COLO668 (cell line): ENCODE data around the gene NFE2L3.
"Not testable (repeated sequence)": the region's sequence is repeated elsewhere in the genome, so short reads cannot be mapped to it uniquely, and the experiment has no call there.

Source experiments
- DNase-seq: peaks from one replicate; lab custom pipeline; 2025; ENCODE audit not compliant: unreplicated experiment; lab: John Stamatoyannopoulos, UW

The NFE2L3 gene

DNA sequence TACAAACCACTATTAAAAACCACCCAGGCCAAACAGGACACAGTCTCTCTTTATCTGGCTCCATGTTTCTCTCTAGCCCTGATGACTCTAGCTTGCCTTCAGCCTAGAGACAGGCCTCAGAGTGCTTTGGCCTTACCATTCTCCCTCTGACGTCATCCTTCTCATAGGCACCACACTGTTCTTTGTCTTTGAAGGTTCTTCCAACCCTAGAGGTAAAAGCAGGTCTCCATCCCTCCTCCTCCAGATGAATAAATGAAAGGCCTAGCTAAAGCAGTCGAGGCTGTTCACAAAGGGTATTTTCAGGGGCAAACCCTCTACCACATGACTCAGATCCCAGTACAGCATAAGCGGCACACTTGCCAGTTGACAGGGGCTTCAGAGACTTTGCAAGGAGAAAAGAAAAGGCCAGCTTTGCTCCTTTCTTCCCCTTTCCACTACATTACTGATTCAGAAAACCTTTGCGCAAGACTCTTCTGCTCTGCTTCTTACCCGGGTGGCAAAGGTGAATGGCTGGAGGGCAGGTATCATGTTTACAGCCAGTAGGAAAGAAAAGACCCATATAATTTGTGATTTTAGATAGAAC, 14.8 kb downstream of the NFE2L3 start:
- DNase-seq: no peak

DNA sequence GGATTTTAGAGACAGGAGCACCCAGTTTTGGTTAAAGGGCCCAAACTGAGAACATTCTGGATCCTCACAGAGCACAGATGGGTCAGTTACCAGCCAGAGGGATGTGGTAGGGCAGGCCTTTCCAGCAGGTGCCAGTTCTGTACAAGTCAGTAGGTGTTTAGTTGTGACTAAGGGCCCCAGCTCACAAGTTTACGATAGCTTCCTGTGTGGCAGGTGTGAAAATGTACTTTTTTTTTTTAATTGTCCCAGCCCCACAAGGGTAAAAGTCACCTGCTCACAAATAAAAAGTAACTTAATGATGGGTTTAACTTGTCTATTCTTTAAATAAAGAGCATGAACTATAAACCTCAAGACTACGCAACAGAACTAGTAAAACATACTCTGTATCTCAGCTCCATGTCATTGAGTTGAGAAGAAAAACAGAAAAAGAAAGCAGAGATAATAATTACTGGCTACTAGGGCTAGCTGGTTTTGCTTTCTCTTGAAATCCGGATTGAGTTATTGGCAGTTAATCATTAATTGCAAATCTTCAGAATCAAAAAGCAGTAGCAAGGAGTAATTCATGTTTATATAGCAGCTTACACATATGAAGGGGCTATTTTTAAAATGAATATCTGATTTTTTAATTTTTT, 15.4 kb downstream of the NFE2L3 start:
- no peak for DNase-seq

GRCh38 chr7:26168458-26169023, 16.5 kb downstream of the NFE2L3 start:
- DNase-seq: no peak

GRCh38 chr7:26169271-26169670, 17.3 kb downstream of the NFE2L3 start:
- no peak for DNase-seq

DNA sequence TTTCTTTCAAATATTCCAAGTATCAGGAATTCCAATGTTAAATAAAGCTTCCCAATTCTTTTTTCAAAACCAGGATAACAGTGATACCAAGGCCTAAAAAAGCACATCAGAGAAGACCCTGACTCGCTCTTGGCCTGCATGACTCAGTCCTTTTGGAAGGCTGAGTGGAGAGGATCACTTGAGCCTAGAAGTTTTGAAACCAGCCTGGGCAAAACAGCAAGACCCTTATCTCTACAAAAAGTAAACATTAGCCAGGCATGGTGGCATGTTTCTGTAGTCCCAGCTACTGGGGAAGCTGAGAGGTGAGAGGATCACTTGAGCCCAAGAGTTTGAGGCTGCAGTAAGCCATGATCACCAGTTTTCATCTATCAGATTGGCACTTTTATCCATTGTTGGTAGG, 18.7 kb downstream of the NFE2L3 start:
- no peak for DNase-seq

DNA sequence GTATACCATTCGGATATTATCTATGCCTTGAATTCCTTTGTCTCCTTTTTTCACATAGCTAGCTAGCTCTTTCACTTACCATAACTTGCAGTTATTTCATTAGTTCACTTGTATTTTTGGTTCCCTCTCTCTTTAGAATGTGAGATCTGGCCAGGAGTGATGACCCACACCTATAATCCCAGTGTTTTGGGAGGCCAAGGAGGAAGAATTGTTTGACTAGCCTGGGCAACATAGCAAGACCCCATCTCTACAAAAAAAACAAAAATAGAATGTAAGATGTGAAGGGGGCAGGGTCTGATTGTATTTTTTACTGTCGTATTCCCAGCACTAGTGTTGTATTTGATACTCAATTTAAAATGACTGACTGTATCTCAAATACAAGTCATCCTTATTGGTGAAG, 19.6 kb downstream of the NFE2L3 start:
- DNase-seq: no peak

GRCh38 chr7:26172048-26172447, 20.1 kb downstream of the NFE2L3 start:
- DNase-seq: no peak

GRCh38 chr7:26175903-26176302, 23.9 kb downstream of the NFE2L3 start:
- DNase-seq: not testable (repeated sequence)

DNA sequence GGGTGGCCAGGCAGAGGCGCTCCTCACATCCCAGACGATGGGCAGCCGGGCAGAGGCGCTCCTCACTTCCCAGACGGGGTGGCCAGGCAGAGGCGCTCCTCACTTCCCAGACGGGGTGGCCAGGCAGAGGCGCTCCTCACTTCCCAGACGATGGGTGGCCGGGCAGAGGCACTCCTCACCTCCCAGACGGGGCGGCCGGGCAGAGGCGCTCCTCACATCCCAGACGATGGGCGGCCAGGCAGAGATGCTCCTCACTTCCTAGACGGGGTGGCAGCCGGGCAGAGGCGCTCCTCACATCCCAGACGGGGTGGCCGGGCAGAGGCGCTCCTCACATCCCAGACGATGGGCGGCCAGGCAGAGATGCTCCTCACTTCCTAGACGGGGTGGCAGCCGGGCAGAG, 24.7 kb downstream of the NFE2L3 start:
- DNase-seq: not testable (repeated sequence)

DNA sequence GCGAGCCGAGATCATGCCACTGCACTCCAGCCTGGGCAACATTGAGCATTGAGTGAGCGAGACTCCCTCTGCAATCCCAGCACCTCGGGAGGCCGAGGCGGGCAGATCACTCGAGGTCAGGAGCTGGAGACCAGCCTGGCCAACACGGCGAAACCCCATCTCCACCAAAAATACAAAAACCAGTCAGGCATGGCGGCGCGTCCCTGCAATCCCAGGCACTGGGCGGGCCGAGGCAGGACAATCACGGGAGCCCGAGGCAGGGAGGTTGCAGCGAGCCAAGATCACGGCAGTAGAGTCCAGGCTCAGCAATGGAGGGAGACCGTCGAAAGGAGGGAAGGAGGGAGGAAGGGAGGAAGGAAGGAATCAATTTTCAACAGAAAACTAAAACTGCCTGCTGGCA, 25.3 kb downstream of the NFE2L3 start:
- DNase-seq: not testable (repeated sequence)

DNA sequence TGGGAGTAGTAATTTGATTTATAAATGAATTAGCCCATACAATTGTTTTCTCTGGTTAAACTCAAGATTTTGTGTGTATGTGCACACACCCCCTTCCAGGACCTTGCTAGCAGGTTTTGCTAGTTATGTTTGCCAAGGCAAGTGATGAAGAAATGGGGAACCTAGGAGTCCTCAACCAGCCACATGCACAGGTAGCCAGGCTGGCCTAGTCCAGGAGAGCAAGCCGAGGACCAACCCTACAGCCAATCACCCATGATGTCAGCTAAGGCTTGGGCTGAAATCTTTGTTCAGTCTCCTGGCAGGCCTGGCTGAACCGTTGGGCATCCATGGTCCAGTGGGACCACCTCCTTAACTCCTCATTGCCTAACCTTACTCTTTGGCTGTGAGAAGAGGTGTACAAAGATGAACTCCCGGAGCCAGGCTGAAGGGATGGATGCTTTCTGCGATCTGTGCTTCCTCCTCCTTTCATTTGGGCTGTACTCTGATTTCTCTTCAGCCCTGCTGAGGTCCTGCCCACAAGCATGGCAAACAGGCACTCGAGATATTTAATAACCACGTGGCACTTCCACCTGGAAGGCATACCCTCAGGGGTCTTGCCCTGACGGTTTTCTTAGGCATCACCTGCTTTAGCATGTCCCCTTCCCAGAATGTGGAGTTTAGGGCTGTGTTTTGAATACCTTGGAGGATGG, 26.4 kb downstream of the NFE2L3 start:
- no peak for DNase-seq

- no peak for DNase-seq
Observed at GRCh38 chr7:26179422-26179821, 27.4 kb downstream of the NFE2L3 start.

- no peak for DNase-seq
Observed at GRCh38 chr7:26179826-26180497, 28.0 kb downstream of the NFE2L3 start.

- no peak for DNase-seq
Observed at GRCh38 chr7:26180792-26181198, 28.8 kb downstream of the NFE2L3 start.

DNA sequence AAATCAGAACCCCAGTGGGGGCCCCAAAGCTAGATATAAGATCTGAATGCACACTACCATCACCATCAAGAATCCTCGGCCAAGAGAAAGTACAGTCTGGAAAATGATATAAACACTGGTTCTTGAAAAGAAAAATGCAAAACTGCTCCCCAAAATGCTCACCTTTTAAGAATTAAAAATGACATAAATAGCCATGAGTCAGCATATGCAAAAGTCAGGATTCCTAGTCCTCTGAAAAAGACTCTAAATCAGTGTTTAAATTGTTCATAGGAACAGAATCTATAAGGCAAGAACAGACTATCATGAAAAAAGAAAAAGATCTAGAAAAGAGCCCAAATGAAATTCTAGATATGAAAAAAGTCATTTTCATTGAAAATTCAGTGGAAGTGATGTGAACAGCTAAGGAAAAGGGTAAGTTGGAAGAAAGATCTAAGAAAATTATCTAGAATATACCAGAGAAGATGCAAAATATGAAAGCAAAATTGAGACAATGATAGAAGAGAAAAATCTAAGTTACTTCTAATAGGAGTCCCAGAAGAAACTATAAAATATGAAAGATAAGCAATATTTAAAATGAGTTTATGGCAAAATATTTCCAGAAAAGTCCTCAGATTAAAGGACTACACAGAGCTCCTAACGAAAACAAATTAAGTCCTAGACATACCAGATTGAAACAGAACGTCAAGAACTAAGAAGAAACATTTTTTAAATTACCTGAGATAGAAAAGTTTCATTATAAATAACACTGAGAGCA, 29.7 kb downstream of the NFE2L3 start:
- DNase-seq: no peak

GRCh38 chr7:26182283-26182682, 30.3 kb downstream of the NFE2L3 start:
- DNase-seq: no peak

GRCh38 chr7:26182706-26183105, 30.7 kb downstream of the NFE2L3 start:
- DNase-seq: no peak

DNA sequence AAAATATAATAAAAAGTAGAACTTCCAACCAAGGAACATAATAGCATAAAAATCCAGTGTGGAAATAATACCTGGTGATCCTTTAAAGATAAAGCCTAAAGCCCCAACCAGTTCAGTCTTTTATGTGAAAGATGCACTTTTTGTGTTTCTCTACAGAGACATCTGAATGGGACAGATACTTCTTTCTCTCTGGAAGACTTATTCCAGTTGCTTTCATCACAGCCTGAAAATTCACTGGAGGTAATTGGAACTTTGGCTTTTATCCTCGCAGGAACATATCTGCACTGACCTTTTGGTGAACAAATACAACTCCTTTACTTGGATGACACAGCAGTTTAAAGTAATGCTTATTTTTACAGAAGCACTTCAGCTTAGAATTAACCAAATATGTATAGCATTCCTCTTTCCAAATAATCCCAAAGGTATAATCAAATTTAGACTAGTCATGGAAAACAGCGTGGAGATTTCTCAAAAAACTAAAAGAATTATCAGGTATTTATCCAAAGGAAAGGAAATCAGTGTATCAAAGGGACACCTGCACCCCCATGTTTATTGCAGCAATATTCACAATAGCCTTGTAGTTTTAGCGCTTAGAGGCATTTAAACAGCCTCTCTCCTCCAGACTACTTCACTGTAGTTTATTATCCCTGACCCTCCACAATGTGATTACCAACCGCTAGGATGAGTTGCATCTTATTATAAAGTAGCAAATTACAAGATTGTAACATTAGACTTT, 31.7 kb downstream of the NFE2L3 start:
- DNase-seq: no peak

DNA sequence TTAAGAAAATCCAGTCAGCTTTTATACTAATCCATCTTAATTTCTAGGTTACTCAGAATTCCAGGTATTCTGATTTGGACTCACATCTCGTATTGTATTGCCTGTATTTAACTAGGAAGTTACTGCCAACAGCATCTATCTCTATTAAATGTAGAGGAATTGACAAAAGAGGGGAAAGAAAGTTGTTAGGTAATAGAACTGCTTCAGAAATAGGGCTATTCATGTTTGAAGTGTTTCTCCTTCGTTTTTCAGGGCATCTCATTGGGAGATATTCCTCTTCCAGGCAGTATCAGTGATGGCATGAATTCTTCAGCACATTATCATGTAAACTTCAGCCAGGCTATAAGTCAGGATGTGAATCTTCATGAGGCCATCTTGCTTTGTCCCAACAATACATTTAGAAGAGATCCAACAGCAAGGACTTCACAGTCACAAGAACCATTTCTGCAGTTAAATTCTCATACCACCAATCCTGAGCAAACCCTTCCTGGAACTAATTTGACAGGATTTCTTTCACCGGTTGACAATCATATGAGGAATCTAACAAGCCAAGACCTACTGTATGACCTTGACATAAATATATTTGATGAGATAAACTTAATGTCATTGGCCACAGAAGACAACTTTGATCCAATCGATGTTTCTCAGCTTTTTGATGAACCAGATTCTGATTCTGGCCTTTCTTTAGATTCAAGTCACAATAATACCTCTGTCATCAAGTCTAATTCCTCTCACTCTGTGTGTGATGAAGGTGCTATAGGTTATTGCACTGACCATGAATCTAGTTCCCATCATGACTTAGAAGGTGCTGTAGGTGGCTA, 32.5 kb downstream of the NFE2L3 start:
- DNase-seq: not testable (repeated sequence)
